ENCODE data around the gene NAA20. TPM values are rescaled to one million over a fixed set of nuclear protein-coding genes. Genes with fewer than 3 reads are reported as not detected.

NAA20 gene
- total and polyA plus RNA-seq, 2 of the 4 experiments (the other 2 are of a cell fraction) = 35.7 to 58.8 TPM

Other genes with a start within 250 kb of the NAA20 start
- 20.1 and 33.9 TPM in 2 replicates for gene CRNKL1, start 35.1 kb downstream of the NAA20 start, total RNA-seq (2012; rRNA removed)
- gene CRNKL1, start 35.1 kb downstream of the NAA20 start, polyA plus RNA-seq (2012; rRNA removed) = 6.2 and 7.4 TPM in 2 replicates
- gene CFAP61, start 35.2 kb downstream of the NAA20 start, total RNA-seq (2012; rRNA removed) = under 0.01 TPM in 1 of 2 replicates, not detected in the other
- 0.07 TPM in 1 of 2 replicates, not detected in the other for gene CFAP61, start 35.2 kb downstream of the NAA20 start, polyA plus RNA-seq (2012; rRNA removed)